Measurements from ENCODE around the gene CASR.
A peak's percentile ranks its signal among the peaks of the same experiment; 100 is the strongest.

The CASR gene

DNA sequence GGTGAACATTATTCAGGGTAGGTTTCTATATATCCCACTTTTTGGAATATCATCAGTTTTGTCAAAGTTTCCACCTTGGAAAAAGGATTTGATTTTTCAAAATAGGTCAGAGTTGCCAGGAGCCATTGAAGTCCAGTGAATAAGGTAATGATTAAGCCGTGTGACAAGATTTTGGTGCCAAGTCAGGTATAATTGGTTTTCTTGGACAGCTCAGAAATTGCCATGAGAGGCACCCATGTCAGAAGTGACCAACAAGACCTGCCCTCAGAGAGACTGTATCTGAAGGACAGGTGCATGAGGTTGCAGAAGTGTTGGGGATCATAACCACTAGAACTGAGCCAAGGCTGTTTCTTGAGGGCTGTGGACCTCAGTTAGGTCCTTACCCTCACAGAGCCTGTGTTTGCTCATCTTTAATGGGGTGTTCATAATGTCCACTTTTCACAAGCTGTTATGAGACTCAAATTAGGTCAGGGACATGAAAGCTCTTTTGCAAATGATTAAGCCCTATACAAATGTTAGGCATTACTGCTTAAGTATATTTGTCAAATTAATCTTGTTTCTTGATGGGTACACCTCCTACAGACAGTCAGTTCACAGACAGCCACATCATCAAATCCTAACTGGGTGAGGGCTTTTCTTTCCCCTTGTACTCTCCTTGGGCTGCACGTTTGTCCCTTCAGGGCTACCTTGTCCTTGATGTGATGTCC is 32.3 kb downstream of the CASR start:
- no peak for DNase-seq

DNA sequence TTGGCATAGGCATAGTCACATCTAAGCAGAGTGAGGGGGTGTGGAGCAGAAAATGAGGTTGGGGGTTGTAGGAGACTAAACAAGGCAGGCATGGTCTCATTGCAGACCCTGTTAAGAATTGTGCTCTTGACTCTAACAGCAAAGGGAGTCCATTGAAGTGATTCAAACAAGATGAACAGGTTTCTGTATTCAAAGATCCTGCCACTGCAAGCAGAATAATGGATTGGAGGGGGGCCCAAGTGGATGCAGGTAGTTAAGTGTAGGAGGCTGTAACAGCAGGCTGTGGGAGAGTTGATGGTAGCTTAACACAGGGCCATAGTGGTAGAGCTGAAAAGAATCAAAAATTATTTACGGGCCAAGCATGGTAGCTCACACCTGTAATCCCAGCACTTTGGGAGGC is 34.4 kb downstream of the CASR start:
- no peak for DNase-seq

DNA sequence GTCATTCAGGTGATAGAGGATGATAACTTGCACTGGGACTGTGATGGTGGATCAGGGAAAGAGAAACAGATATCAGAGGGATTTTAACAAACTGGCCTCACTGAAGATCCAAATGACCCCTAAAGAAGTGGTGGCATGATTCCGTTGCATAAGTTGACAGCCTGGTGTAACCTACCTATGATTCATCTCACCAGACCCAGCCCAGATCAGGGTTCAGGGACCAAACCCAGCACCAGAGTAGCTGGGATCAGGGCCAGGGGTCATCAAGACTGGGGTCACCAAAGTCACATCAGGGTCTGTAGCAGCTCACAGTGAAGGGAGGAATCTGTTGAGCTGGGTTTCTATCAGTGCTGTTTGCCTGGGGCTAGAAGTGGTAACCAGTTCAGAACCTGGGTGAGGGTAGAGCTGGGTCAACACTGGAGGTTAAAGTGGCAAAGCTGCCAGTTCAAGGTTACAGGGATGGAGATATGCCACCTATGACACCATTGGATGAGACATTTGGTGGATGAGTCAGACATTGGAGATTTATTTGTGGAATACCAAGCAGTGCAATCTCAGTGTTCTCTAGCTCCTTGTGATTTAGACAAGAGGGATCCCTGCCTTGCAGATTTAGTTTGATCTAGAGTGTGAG is 35.9 kb downstream of the CASR start:
- no peak for DNase-seq

GRCh38 chr3:122227036-122227781 is 43.7 kb downstream of the CASR start:
- no peak for DNase-seq

GRCh38 chr3:122230174-122230573 is 46.7 kb downstream of the CASR start:
- no peak for DNase-seq

DNA sequence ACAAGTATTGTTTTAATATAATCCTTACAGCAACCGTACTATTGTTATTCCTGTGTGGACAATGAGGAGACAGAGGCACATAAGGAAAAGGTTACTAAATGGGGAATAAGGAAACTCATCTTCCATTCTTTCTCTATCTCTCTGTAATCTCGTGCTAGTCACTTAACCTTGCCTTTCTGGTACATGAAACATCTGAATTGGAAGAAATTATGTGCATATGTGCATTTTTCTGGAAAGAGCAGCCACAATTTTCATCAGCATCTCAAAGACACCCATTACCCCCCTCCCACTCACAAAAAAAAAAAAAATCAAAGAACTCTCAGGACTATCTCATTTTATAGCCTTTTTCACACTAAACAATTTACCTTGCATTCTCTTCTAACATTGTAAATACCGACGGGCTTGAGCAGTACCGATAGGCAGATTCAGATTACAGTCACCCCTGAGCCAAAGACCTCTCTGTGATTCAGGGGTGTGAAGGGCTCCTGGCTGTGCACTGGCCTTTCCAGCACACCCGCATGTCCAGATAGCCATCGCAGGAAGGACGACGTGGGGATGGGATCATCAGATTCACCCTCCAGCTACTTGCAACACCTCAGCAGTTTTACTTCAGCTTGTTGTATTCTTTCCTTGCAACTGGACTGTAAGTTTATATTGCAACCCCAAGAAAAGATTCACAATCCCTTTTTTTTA is 48.1 kb downstream of the CASR start:
- no peak for DNase-seq

- no peak for DNase-seq
Measured at GRCh38 chr3:122232485-122232884, 49.0 kb downstream of the CASR start.

DNA sequence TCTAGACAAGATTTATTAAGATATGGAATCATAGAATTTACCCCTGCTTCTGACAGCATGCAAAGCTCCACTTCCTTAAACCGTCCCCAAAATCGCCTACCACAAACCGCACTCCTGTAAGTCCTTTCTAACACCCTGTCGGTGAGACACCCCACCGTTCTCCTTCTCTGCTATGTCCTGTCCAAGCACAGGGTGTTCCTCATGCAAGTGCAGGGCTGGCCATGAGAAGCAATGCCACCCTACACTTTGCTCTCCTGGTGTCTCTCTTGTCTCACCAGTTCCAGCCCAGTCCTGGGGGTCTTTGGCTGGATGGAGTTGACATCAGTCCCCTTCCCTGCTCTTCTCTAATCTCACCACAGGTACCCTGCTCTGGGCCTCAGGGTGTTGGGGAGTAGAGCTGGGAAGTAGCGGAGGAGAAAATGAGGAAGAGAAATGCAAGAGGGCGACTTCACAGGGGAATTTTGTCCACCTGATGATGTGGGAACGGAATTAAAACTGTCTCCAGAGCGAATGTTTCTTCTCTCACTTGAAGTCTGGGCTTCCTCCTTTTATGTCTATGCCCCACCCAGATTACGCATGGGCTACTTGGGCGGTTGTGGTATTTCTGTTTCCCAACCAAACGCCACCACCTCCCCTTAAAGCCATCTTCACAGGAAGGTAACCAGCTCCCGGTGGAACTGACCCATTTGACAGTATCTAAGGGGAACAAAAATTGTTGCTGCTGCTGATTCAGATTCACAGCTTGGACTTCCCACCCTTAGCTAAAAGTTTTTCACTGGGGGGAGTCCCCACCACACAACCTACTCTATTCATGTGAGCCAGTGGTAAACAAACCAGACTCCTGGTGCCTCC is 49.9 kb downstream of the CASR start:
- DNase-seq: no peak

GRCh38 chr3:122234117-122234516 is 50.6 kb downstream of the CASR start:
- DNase-seq: no peak

GRCh38 chr3:122235147-122235546 is 51.7 kb downstream of the CASR start:
- no peak for DNase-seq

DNA sequence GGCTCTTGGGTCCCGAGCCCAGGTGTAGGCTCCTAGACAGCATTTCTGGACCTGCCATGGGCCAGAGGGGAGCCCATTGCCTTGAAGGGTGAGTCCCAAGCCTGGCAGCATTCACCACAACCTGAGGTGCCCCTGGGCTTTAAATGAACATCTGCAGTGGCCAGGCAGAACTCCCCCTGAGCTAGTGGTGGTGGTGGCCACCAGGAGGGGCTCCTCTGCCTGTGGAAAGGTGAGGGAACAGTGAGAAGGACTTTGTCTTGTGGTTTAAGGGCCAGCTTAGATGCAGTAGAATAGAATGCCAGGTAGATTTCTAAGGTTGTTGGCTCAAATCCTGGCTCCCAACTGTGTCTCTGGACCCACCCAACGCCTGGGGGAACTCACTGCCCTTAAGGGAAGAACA is 55.6 kb downstream of the CASR start:
- no peak for DNase-seq

DNA sequence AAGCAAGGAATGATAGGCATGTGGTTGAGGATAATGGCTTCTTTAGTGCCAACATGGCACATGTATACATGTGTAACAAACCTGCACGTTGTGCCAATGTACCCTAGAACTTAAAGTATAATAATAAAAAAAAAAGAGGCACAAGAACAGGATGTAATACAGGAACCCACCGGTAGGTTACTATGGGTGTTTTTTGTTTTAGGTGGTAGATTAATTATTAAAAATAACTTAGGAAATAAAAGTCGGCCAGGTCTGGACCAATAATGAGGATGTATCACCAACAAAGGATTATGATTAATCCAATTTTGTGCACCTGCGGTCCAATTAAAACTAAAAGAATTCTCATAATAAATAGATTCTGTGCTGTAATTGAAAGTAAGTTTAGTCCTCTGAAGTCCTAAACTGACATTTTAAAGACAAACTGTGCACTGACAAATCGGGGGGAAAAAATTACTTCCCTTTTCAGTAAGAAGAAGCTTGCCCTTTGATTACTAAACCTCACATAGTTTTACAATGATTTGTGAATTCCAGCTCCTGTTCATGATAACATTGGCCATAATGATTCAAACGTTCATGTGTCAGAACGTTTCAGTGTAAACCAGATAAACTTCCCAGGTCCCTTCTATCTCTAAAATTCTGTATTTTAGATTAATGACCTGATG is 62.2 kb downstream of the CASR start:
- no peak for DNase-seq

- DNase-seq: no peak
Measured at GRCh38 chr3:122246199-122246598, 62.7 kb downstream of the CASR start.

- no peak for DNase-seq
Measured at GRCh38 chr3:122247087-122247824, 63.8 kb downstream of the CASR start.

DNA sequence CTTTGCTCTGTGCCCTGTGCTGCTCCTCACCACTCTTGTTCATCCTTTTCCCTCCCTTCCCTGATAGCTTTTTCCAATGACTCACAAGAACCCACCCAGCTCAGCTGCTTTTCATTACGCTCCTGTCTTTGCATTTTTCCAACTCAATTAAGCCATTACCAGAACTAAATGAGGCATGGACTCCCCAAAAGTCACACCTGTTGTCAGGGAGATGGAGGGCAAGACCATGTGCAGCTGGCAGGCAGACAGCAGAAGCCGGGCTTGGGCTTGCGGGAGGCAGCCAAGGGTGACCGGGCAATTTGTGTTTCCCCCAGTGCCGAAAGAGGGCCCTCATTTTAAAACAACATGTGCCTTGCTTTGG is 64.3 kb downstream of the CASR start:
- DNase-seq: no peak

GRCh38 chr3:122251428-122251827 is 68.0 kb downstream of the CASR start:
- DNase-seq: no peak

GRCh38 chr3:122253581-122253980 is 70.1 kb downstream of the CASR start:
- DNase-seq: no peak

GRCh38 chr3:122255757-122256439 is 72.4 kb downstream of the CASR start:
- DNase-seq: no peak

- no peak for DNase-seq
Measured at GRCh38 chr3:122257644-122258364, 74.3 kb downstream of the CASR start.

GRCh38 chr3:122258757-122259371 is 75.4 kb downstream of the CASR start:
- peak; percentile 15 for DNase-seq
